Thoracic aorta (tissue), 2 donors: Measurements from ENCODE around the gene POLR2A. TPM values are rescaled to one million over a fixed set of nuclear protein-coding genes. Genes with fewer than 3 reads are reported as not detected.

Experiments used
- ATAC-seq: fragments of 150-250 bp; one replicate; pipeline ENCODE4 v1.8.0; 2017; ENCODE audit warnings: low read depth; ENCODE audit not compliant: insufficient number of reproducible peaks, low FRiP score
- DNase-seq: peaks from one replicate; pipeline ENCODE4 v3.0.0-alpha.2; 2020; ENCODE audit warnings: low spot score
- H3K27ac ChIP-seq, 2 donors: fragments of 200-600 bp; sonication (generic); 1 replicate in 1 of 2; 2 replicates in 1 of 2; pipeline ENCODE4 v1.5.1; 2016; ENCODE audit warnings: mild to moderate bottlenecking in 2 of 2, moderate library complexity in 2 of 2
- H3K27me3 ChIP-seq: fragments of 200-600 bp; sonication (generic); replicated peaks from 2 replicates; pipeline ENCODE4 v1.6.0; 2016; ENCODE audit warnings: mild to moderate bottlenecking; ENCODE audit not compliant: insufficient read depth
- H3K36me3 ChIP-seq: fragments of 200-600 bp; sonication (generic); one replicate; pipeline ENCODE4 v1.5.1; 2016
- H3K4me1 ChIP-seq, 2 donors: fragments of 200-600 bp; sonication (generic); 1 replicate in 1 of 2; 2 replicates in 1 of 2; pipeline versions ENCODE4 v1.5.1 to v1.6.0; 2016; ENCODE audit warnings: low read depth in 2 of 2, mild to moderate bottlenecking in 1 of 2; ENCODE audit not compliant: control insufficient read depth in 1 of 2
- H3K4me3 ChIP-seq: fragments of 200-600 bp; sonication (generic); 2 replicates; pipeline ENCODE4 v1.5.1; 2016; ENCODE audit warnings: mild to moderate bottlenecking
- H3K9me3 ChIP-seq: fragments of 200-600 bp; sonication (generic); 2 replicates; pipeline ENCODE4 v1.5.1; 2016
- CTCF ChIP-seq: fragments of 200-600 bp; sonication (generic); IDR thresholded peaks from one replicate; pipeline ENCODE4 v1.5.1; 2019; ENCODE audit warnings: antibody characterized with exemption
- total RNA-seq, 2 donors: library from RNA; depleted of rRNA; stranded (reverse); fragments of >200 nt; gene quantifications; one replicate each; pipeline versions ENCODE4 v1.1.0 to v1.2.3, GENCODE V29; 2016

Gene POLR2A
- total RNA-seq, 2 donors from 2014 or later, result 77.8 to 151 TPM

DNA sequence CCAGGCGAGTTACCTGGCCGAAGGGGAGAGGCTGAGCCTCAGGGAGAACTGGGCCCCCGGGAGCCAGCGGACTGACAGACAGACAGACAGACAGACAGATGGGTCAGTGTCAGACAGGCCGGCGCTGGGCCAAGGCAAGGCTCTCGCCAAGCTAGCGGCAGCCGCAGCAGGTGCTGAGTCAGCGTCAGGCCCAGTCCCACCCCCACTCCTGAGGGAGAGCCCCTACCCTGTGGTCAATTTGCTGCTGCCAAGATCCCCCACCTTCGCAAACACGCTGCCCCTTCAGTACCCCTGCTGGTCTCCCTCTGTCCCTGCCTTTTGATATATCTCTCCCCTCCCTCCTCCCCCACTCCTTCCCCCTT is 43.4 kb upstream of the POLR2A start:
- Histone ChIP-seq H3K9me3 (no peaks in the 10 kb centered on the region), H3K4me3 (peak overlapping the region; percentile 63)

DNA sequence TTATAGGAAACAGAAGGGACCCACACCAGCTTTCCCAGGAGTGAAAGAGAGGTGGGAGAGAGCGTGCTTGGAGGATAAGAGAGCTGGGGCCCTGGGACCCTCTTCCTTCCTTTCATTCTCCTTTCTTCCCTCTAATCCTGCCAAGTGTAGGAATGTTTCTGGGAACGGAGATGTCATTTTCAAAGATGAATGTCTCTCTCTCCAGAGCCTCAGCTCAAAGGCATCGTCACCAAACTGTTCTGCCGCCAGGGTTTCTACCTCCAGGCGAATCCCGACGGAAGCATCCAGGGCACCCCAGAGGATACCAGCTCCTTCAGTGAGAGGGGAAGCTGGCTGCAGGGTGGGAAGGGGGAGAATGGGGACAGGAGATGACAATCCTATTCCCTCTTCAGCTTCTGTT is 42.9 kb upstream of the POLR2A start:
- no peaks in the 10 kb centered on the region for H3K9me3 ChIP-seq
- H3K4me1 ChIP-seq, result peaks cover 32 to 64% of the 10 kb centered on the region in 2 donors
- no peaks in the 10 kb centered on the region for H3K36me3 ChIP-seq
- no peak for DNase-seq
- H3K27me3 ChIP-seq, result peaks cover 5% of the 10 kb centered on the region
- ATAC-seq, result no peak
- no peak overlapping the region for H3K27ac ChIP-seq
- H3K4me3 ChIP-seq, result no peak overlapping the region
- no peak for TF ChIP-seq CTCF

More for the DNA sequence above, 43.4 kb upstream of the POLR2A start:
- Histone ChIP-seq H3K4me1 (peaks cover 32 to 66% of the 10 kb centered on the region in 2 donors), H3K36me3 (no peaks in the 10 kb centered on the region), H3K27ac (no peak overlapping the region), H3K27me3 (peaks cover 5% of the 10 kb centered on the region)
- DNase-seq (no peak), ATAC-seq (no peak)
- no peak for TF ChIP-seq CTCF

GRCh38 chr17:7442142-7442541 is 42.0 kb upstream of the POLR2A start:
- Histone ChIP-seq H3K4me1 (peaks cover 27 to 55% of the 10 kb centered on the region in 2 donors), H3K36me3 (no peaks in the 10 kb centered on the region), H3K9me3 (no peaks in the 10 kb centered on the region), H3K27me3 (peaks cover 5% of the 10 kb centered on the region), H3K27ac (no peak overlapping the region), H3K4me3 (no peak overlapping the region)
- no peak for DNase-seq
- no peak for ATAC-seq
- TF ChIP-seq CTCF, result no peak

- Histone ChIP-seq H3K36me3 (no peaks in the 10 kb centered on the region), H3K4me1 (peaks cover 16 to 40% of the 10 kb centered on the region in 2 donors)
These were observed 40.4 kb upstream of the POLR2A start for GRCh38 chr17:7443499-7444485.

More at GRCh38 chr17:7443499-7444485, 40.4 kb upstream of the POLR2A start:
- H3K4me3 ChIP-seq, result no peak overlapping the region
- TF ChIP-seq CTCF, result no peak
- ATAC-seq (no peak), DNase-seq (no peak)
- peaks cover 16% of the 10 kb centered on the region for H3K27me3 ChIP-seq
- no peak overlapping the region for H3K27ac ChIP-seq
- H3K9me3 ChIP-seq, result no peaks in the 10 kb centered on the region
